HG02678 (cell line): ENCODE results near the gene CDH13.
A peak's percentile ranks its signal among the peaks of the same experiment; 100 is the strongest.

Experiments used
- ATAC-seq: cut with Tn5 transposase; IDR thresholded peaks from one replicate; pipeline ENCODE4 v1.9.1; 2021; ENCODE audit warnings: mild to moderate bottlenecking, moderate library complexity; ENCODE audit not compliant: unreplicated experiment

The CDH13 gene

DNA sequence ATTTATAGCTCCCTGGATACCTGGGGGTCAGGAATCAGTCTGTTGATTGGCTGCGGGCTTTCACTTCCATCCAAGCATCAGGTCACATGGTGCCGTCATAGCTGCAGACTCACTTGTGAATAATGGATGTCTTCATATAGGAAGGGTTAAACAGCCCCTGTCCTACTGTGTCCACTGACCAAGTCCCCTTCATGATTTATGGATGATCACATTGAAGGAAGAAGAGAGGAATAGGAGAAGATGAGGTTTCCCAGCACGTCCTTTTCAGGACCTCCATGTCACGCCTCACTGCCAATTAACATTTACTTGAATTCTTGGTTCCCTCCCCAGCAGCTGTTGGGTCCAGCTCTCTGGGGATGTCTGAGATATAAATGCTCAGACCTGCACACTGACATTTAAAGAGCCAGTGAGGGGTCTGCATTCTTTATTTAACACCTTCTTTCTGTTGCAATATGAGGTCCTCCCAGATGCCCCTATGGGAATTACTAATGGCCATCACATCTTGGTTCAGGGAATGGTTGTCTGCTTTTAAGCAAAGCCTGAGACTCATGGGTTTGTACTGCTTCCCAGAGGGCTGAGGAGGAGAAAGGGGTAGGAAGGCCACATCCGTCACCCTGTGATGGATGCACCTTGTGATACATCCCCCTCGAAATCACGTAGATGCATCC is 950.4 kb downstream of the CDH13 start:
- no peak for ATAC-seq

DNA sequence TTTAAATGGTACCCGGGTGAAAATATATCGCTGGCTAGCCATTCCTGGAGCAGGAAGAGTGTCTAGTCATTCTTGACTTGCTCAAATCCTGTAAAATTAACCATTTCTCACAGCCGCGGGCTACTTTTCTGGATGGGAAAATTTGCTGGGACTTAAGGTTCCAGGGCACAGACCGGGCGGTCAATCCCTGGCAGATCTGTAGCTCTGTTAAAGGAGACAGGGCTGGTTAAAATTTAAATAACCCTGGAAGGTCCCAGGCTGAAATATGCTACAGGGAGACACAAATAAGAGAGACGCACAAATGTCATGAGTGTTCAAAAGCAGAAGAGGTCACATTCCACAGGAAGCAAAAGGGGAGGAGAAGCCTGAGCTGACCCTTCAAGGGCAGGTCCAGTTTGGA is 951.4 kb downstream of the CDH13 start:
- no peak for ATAC-seq

DNA sequence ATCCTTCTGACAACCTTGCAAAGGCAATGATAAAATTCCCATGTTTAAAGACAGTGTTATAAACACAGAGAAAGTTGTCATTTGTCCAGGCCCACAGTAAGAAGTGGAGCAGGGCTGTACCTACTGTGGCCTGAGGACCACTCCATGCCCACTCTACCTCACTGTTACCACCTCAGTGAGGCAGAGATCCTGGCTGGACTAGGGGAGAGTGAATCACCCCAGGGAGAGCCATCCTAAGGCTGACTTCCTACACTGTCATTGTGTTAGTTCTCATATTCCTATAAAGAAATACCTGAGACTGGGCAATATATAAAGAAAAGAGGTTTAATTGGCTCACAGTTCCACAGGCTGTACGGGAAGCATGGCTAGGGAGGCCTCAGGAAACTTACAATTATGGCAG is 952.3 kb downstream of the CDH13 start:
- ATAC-seq, result no peak

DNA sequence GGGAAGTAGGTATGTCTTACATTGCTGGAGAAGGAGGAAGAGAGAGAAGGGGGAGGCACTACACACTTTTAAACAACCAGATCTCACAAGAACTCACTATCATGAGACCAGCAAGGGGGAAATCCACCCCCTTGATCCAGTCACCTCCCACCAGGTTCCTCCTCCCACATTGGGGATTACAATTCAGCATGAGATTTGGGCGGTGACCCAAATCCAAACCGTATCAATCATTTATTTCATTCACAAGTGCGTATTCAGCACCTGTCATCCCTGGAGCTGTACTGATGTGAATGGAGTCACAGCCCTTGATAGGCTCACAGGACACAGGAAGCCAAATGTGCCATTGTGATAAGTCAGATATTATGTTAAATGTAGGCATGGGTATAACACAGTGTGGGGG is 952.7 kb downstream of the CDH13 start:
- no peak for ATAC-seq

DNA sequence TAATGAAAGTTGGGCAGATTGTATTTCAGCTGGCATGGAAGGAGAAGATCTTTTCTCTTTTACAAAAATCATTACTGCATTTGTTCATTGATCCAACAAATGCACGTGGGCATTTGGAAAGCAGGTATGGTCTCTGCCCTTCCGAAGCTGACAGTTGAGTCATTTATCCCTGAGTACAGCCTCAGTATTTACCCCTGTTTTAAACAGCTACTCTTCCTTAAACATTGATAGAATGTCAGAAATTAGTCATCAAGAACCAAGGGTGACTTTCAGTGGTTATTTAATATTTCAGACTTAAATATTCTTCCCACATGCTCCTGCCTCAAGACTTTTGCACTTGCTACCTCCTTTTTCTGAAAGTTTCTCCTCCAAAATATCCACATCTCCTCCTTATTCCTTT is 954.3 kb downstream of the CDH13 start:
- peak; percentile 77 for ATAC-seq

DNA sequence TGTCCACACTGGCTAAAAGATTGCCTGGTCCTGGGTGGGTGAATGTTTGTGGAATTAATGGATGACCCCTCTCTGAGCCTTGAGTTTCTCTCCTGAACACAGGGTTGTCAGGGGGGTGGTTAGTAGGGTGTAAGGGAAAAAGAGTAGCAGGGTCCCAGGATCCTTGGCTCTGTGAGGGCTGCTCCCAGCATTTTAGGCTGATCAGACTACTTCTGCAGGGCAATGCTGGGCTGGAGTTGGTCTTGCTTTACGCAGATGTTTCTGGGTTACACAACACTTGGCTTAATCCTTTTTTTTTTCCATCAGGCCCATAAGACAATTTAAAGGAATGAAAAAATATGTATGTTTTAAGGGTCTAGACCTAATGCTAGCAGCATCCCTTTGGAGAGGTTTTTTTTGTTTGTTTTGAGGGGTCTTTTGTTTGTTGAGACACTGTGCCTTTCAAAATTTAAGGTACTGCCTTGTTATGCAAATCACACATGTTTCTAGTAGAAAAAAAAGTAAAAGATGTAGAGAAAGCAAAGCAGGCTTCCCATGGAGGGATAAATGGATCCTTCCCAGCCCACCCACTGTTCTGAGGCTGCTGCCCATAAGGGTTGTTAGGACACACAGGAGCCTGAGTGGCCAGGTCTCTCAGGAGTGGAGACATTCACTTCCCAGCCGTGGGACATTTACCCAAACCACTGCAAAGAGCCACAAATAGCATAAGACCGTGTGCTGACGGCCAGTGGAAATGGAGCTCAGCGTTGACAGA is 955.4 kb downstream of the CDH13 start:
- no peak for ATAC-seq

DNA sequence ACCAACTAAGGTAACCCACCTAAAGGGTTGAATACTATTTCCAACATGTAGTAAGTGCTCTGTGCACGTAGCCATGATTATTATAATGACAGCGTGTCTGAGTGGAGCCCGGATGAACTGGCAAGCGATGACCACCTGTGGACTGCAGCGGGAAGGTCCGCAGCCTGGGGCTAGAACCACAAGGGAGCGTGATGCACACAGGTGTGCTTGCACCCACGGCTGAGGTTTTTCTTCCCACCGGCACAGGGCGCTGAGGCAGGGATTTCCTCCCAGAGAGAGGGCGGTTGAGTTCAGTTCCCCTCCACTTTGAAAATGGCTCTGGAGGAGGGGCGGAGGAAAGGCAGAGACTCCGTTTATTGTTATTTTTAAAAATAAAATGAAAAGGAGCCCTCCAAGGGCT is 959.3 kb downstream of the CDH13 start:
- no peak for ATAC-seq

DNA sequence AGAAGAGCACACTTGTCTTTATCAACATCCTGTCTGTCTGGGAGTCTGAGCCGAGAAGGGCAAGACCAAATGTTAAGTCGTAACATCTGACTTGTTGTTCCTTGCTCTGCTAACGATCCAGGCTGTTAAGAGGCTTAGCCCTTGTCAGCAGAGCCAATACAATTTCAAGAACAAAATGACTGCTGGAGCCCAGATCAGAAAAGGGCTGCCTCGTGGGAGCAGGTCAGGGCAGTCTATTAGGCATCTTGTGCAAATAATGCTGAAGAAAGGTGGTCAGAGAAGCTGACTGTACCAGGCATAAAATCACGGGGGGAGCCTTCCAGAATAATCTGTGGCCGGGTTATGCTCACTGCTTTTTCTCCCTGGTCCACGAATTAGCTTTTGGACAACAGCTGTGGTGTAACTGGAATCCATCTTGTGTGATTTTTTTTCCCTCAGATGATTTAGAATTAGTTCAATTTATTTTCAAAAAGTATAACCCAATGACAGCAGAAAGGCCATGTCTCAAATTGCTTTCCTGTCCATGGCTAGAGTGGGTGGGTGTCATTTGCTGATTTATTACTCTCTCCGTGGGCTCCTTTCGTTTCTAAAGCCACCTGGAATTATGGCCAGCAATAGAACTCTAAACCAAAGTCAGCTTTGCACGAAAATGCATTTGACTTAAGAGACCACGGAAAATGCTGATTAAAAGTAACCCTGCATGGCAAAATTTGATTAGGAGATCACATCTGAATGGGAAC is 959.9 kb downstream of the CDH13 start:
- no peak for ATAC-seq

DNA sequence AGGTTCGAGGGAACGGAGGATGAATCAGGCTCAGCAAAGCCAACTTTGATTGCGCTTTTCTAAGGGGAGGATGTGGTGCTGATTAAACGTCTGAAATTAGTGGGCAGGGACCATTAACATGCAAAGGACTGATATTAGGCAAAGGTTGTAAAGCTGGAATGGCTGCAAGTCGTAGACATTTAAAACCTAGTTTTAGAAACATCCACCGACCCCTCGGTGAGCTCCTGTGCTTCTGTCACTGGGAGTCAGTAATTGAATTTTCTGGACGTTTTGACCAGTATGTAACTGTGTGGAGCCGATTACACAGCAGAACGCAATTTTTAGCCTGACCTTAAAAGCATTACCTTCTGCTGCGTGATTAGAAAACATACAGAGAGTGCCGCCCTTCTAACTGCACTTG is 960.4 kb downstream of the CDH13 start:
- no peak for ATAC-seq

DNA sequence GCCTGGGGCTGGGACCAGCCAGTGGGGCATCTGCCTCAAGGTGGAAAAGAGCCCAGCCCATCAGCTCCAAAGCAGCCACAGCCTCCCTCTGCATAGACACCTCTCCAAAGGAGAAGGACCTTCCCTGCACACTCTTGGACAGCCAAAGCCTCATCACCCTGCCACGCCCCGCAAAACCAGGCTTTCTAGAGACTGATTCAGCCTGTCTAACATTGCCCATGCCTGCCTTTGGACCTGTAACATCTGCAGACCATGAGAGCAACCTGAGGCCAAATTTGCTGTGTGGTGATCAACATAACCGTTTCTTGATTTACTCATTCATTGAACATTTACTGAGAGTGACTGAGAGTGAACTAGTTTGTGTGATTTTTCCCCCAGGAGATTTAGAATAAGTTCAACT is 961.3 kb downstream of the CDH13 start:
- ATAC-seq, result no peak

DNA sequence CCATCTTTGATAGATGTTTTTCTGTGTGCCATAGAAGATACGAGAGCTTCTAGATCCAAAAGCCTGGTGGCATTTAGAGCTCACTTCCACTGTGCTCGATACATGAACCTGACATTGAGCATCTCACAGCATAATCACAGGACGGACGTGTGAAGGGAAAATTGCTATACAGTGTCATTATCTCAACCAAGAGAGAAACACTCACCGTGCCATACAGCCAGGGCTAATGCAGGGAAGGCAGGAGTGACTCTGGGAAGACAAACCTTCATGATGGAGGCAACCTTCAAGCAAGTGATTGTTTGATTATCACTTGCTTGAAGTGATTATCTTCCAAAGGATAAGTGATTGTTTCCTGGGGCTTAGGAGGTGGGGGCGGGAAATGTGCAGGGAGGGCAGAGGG is 962.8 kb downstream of the CDH13 start:
- no peak for ATAC-seq

DNA sequence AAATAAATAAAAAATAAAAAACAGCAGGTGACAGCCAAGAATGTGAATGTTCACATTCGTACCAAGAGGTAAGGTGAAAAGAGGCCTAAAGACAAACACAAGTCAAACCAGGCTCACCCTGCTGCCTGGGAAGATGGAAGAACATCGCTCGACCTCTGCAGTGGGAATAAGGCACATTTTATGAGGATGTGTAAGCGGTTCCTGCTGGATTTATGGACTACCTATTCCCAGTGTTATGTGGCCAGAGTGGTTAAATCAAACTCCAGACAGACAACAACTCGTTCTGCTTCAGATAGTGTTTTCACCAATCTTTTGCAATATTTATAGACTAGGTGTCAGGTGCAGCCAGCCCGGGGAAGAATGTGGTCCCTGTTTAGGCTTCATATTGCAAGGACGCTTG is 966.0 kb downstream of the CDH13 start:
- no peak for ATAC-seq

DNA sequence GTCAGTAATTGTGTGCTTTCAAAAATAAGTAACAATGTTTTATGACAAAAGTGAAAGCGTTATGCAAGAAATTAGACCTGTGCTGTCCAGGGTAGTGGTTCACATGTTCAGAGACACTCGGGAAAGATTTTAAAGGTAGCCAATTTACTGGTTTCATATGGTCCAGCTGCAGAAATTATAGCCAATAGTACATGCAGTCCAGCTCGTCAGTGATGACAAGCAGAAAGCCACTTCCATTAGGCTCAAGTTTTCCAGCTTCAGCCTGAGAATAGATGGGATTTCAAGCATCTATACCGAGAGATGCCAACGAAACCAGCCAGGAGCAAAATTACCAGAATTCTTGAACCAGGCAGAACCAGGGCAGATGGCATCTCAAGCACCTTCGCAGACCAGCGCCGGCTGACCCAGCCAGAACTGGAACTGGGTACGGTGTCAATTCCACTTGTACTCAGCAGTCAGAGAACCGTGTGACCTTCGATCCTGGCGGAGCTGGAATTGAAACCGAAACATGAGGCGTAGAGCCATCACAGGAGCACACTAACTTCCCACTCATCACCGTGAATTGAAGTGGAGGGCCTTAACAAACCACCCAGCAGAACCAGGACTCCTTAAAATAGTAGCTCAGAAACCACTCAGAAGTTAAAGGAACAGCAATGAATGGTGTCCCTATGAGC is 973.2 kb downstream of the CDH13 start:
- ATAC-seq, result no peak

DNA sequence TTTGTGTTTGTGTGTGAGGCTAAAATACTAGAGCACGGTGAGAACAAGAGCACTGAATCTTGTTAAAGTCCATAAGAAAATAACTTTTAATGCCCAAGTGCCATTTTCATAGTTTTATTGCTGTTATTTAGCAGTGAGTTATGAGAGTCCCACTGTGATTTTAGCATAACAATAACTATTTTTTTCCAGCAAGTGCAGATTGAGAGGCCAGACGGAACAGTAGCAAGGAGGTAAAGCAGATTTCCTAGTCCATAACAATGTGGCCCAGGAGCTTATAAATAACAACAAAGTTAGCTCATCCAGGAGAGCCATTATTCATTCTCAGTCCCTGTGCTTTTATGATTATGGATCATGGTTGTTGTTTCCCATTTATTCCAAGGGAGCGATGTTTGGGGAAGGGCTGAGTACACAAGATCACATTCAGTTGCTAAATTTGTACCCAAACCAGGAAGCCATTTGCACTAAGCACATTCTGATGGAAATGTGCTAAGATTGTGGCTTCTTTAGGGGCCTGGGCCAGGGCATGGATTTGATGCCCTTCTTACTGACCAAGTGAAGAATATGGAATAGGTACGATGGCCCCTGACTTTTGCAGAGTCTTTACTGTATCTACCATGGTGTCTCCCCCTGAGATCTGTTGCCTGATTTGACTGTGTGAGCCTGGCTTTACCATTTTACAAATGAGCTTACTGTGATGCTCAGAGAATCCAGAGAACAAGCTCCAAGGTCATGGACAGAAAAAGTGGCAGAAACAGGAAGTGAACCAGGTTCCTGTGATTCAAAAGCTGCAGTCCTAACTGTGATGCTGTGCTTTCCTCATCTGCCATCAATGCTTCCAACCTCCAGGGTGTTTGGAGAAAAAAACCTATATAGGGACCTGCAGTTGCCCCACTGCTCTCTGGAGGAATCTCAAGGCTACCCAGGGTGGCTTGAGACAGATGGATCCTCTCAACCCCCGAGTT is 976.3 kb downstream of the CDH13 start:
- no peak for ATAC-seq

DNA sequence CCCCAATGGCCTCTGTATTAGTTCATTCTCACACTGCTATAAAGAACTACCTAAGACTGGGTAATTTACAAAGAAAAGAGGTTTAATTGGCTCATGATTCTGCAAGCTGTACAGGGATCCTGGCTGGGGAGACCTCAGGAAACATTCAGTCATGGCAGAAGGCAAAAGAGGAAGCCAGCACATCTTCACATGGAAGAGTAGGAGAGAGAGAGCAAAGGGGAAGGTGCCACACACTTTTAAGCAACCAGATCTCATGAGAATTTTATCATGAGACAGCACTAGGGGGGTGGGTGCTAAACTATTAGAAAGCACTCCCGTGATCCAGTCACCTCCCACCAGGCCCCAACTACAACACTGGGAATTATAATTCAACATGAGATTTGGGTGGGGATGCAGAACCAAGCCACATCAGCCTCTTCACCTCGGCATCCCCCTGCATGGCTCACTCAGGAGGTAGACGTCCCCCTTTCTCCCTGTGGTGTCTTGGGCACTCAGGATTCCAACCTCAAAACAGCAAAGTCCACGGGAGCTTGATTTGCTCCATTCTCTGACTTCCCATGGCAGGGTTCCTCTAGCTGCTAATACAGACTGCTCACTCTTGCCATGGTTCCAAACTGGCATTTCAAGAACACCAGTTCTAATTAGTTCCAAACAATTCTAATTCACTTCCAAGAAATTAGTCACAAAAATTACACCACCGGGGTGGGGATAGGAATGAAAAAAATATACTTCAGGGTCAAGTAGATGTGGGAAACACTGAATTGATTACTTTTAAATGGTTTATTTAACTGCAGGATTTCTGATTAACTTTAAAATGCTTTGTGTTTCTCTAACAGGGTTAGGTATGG is 977.2 kb downstream of the CDH13 start:
- ATAC-seq, result no peak

DNA sequence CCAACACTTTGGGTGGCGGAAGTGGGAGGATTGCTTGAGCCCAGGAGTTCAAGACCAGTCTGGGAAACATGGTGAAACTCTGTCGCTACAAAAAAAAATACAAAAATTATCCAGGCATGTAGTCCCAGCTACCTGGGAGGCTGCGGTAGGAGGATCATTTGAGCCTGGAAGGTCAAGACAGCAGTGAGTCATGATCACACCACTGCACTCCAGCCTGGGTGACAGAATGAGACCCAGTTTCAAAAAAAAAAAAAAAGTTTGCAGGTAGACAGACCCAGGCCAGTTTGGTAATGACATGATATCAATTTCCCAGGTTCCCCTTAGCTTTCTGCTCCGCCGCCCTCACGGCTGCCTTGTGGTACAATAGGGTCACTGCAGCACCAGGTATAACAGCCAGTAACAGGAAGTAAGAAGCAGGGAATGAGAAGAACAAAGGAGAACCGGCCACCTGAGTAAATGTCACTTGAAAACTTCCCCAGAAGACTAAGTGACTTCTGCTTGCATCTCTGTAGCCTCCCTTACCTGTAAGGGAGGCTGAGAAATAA is 979.8 kb downstream of the CDH13 start:
- ATAC-seq, result no peak

DNA sequence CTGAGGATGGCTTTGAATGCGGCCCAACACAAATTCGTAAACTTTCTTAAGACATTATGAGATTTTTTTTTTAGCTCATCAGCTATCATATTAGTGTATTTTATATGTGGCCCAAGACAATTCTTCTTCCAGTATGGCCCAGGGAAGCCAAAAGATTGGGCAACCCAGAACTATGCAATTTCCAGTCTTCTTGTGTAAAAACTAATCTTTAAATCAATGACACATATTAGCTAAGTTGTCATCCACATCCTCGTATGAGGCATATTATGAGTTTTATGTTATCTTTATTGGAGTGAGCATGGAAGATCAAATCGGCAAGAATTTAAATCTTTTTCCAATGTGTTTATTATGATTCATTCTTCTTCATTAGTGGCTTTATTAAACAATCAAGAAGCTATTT is 982.4 kb downstream of the CDH13 start:
- no peak for ATAC-seq

DNA sequence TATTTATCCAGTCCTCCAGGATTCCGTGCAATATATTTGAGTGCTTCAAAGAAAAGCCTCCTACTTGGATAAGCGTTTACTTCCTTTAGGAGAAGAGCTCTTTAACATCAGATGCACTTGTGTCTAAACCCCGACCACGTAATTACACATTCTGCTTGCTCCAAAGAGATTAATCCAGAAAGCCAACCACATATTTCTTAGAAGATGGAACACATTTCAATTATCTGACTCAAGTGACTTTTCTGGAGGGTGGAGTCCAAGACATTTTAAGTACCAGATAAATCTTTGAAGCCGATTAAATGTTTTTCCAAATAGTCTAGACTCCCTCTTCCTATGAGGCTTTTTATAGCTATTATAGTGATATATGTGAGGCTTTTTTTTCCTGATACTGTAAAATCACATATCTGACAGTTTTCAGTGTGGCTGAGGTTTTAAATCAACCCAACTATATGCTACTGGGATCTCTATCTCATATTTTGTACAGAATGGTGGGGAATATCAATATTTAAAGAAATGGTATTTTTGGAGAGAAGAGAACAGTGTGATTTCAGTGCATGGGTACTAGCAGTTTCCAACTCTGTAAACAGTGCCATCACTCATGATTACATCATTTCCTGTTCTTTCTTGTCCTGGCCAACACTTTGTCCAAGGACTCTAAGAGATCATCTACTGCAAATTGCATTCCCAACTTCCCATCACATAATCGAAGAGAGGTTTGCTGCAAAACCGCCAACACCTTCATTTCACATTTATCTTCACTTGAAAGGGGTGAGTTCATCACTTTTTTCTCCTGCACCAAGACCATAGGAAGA is 988.6 kb downstream of the CDH13 start:
- ATAC-seq, result no peak
